ENCODE results near the gene MYO5A. TPM values are rescaled to one million over a fixed set of nuclear protein-coding genes. Genes with fewer than 3 reads are reported as not detected.

MYO5A gene
- total RNA-seq, 1 donor from 2014 or later, result 15.7 TPM

DNA sequence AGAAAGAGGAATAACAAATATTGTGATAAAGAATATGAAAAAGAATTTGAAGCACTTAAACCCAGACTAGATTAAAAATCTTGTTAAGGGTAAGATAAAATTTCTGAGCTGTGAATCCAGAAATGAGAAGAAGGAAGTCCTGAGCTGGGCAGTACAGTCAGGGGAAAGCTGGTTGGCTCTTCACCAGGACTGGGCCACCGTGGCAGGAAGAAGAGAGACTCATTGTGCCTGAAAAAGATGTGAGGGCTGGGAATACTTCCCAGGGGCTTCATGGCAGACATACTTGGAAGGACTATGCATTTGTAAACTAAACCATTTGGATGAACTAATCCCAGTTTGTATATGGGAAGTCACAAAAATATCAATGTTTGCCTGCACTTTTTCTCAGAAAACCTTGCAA is 204.6 kb downstream of the MYO5A start:
- no peak for TF ChIP-seq CTCF (conservative IDR thresholded peaks at IDR 0.05; ENCODE audit: low read depth, low read length)
- no peak overlapping the region for H3K4me3 ChIP-seq (ENCODE audit: low read depth, low read length)
- DNase-seq (ENCODE audit: low read depth), result no peak

GRCh38 chr15:52318729-52319500 is 209.8 kb downstream of the MYO5A start:
- TF ChIP-seq CTCF (conservative IDR thresholded peaks at IDR 0.05; ENCODE audit: low read depth, low read length), result no peak
- peak; percentile 12 for DNase-seq (ENCODE audit: low read depth)
- H3K4me3 ChIP-seq (ENCODE audit: low read depth, low read length), result no peak overlapping the region

DNA sequence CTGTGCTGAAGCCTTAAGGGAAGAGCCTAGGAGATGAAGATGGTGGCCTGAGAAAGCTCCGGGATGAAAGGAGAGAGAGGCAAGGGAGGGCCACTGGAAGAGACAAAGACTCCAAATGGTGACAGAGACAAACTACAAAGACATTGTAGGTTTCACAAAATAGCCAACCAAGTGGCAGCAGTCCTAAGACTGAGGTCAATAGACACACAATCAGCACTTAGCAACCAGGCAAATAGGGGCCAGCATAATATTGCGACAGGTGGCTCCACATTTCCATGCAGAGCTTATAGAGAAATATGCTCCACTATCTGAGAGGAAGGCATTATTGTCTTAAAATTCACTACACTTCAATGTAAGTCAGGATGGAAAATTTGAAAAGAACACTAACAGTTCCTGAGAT is 211.0 kb downstream of the MYO5A start:
- TF ChIP-seq CTCF (conservative IDR thresholded peaks at IDR 0.05; ENCODE audit: low read depth, low read length), result no peak
- H3K4me3 ChIP-seq (ENCODE audit: low read depth, low read length), result no peak overlapping the region
- no peak for DNase-seq (ENCODE audit: low read depth)

DNA sequence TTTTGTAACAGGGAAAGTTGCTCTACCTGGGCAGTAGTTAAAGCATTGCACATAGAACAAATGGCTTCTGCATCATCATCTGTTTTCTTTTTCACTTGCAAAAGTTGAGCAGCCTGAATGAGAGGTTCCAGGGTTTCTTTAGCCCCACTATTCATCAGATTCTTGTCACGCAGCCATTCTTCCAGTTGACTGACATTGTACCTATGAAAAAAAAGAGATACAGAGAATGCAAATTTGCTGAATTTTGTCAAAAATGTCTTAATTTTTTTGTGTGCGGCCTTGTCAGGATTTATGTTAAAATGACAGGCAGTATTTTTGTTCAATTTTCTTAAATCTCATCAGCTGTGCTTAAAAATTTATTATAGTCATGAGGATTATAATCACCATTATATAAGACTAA is 211.7 kb downstream of the MYO5A start:
- no peak for TF ChIP-seq CTCF (conservative IDR thresholded peaks at IDR 0.05; ENCODE audit: low read depth, low read length)
- no peak overlapping the region for H3K4me3 ChIP-seq (ENCODE audit: low read depth, low read length)
- no peak for DNase-seq (ENCODE audit: low read depth)

DNA sequence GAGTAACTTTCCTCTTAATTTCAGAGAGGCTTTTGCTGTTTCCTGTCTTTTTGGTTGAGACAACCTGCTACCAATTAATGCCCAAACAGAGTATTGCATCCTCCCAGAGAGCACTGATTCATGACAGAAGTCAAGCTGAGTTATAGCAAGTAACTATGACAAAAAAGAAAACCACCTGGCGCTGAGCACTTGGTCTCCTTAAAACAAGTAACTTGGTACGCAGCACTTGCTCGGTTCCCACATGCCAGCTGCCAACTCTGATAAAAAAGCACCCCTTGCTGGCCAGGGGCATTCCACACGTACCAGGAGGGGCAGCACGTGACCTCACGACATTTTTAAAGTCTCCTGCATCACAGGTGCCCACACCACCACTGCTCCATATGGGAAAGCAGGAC is 219.5 kb downstream of the MYO5A start:
- no peak for DNase-seq (ENCODE audit: low read depth)
- no peak overlapping the region for H3K4me3 ChIP-seq (ENCODE audit: low read depth, low read length)
- TF ChIP-seq CTCF (conservative IDR thresholded peaks at IDR 0.05; ENCODE audit: low read depth, low read length), result no peak

GRCh38 chr15:52308446-52309153 is 220.1 kb downstream of the MYO5A start:
- H3K4me3 ChIP-seq (ENCODE audit: low read depth, low read length), result no peak overlapping the region
- TF ChIP-seq CTCF (conservative IDR thresholded peaks at IDR 0.05; ENCODE audit: low read depth, low read length), result no peak
- no peak for DNase-seq (ENCODE audit: low read depth)
